ENCODE data around the gene NPLOC4. TPM values are rescaled to one million over a fixed set of nuclear protein-coding genes. Genes with fewer than 3 reads are reported as not detected.

NPLOC4 gene
- total RNA-seq, 1 donor from 2014 or later = 87.5 TPM

DNA sequence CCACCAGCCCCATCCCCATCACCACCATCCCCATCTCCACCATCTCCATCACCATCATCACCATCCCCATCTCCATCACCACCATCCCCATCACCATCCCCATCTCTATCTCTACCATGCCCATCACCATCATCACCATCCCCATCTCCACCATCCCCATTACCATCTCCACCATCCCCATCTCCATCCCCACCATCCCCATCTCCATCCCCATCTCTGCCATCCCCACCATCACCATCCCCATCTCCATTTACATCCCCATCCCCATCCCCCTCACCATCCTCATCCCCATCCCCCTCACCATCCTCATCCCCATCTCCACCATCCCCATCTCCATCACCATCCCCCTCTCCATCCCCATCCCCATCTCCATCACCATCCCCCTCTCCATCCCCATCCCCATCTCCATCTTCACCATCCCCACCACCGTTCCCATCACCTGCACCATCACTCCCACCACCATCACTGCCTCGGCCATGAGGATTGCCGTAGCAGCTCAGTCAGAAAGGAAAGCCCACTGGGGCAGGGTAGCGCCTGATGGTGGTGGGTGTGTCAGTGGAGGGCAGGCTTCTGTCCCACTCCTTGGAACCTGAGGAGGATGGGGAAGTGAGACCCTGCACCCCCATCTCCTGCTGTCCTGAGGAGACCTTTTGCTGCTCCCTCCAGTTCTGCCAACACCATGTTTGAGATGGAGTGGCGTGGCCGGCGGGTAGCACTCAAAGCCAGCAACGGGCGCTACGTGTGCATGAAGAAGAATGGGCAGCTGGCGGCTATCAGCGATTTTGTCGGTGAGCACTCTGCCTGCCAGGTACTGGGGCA is 101.2 kb downstream of the NPLOC4 start:
- TF ChIP-seq, protein P1, sequence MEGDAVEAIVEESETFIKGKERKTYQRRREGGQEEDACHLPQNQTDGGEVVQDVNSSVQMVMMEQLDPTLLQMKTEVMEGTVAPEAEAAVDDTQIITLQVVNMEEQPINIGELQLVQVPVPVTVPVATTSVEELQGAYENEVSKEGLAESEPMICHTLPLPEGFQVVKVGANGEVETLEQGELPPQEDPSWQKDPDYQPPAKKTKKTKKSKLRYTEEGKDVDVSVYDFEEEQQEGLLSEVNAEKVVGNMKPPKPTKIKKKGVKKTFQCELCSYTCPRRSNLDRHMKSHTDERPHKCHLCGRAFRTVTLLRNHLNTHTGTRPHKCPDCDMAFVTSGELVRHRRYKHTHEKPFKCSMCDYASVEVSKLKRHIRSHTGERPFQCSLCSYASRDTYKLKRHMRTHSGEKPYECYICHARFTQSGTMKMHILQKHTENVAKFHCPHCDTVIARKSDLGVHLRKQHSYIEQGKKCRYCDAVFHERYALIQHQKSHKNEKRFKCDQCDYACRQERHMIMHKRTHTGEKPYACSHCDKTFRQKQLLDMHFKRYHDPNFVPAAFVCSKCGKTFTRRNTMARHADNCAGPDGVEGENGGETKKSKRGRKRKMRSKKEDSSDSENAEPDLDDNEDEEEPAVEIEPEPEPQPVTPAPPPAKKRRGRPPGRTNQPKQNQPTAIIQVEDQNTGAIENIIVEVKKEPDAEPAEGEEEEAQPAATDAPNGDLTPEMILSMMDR (IDR thresholded peaks at IDR 0.05; ENCODE audit: borderline replicate concordance) = no peak
- Histone ChIP-seq H3K27me3 (ENCODE audit: low read depth) (peaks cover 53% of the 10 kb centered on the region), H3K27ac (replicated peaks) (no peak overlapping the region), H3K9me3 (replicated peaks) (no peaks in the 10 kb centered on the region), H3K4me3 (no peak overlapping the region), H3K4me1 (peaks cover 19% of the 10 kb centered on the region), H3K36me3 (peaks cover 28% of the 10 kb centered on the region)
- no peak for DNase-seq
- intact Hi-C loops (cut with micrococcal nuclease) = no loop called here

DNA sequence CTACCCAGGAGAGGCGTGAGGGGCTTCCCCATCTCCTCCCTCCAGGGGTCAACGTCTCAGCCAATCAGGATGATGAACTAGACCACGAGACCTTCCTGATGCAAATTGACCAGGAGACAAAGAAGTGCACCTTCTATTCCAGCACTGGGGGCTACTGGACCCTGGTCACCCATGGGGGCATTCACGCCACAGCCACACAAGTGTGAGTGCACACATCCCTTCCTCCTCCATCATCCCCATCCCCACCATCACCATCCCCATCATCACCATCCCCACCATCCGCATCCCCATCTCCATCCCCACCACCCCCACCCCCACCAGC is 101.9 kb downstream of the NPLOC4 start:
- no peak overlapping the region for H3K27ac ChIP-seq (replicated peaks)
- no peaks in the 10 kb centered on the region for H3K9me3 ChIP-seq (replicated peaks)
- H3K36me3 ChIP-seq = peaks cover 20% of the 10 kb centered on the region
- no peak for DNase-seq
- H3K27me3 ChIP-seq (ENCODE audit: low read depth) = peaks cover 58% of the 10 kb centered on the region
- peaks cover 19% of the 10 kb centered on the region for H3K4me1 ChIP-seq
- no peak overlapping the region for H3K4me3 ChIP-seq
- intact Hi-C loops (cut with micrococcal nuclease) = no loop called here
- TF ChIP-seq, protein P1 (IDR thresholded peaks at IDR 0.05; ENCODE audit: borderline replicate concordance) = no peak

DNA sequence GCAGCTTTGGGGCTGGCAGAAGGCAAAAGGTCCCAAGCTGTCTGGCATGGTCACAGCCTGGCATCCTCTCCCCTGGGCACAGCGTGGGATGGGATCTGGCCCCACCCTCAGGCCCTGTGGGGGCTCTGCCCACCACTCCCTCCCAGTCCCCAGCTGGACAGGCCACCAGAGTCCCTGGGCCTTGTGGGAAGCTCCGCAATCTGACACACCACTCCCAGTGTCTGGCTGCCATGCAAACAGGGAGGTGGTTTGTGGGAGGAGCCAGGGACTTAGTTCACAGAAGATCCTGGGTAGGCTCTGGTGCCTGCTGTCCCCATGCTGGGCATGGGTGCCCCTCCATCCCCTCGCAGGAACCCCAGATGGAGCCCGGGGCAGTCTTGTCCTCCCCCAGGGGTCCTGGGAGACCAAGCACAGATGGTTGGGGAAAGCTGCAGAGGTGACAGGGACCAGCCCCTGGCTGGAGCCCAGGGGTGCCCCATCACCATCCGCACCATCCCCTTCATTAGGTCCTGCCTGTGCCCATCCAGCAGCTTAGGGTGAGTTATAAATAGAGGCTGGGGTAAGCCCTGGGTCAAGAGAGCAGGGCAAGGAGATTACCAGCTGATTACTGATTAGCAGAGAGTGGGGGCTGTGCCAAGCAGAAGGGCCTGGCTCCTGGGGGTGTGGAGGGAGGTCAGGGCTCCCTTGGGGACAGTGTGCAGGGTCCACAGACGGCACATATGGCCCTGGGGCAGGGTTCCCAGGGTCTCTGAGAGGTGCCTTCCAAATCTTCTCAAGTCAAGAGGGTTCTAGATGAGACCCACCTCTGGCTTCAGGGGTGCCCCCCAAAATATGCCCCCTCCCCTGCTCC is 102.5 kb downstream of the NPLOC4 start:
- intact Hi-C loops (cut with micrococcal nuclease) = no loop called here
- peaks cover 19% of the 10 kb centered on the region for H3K4me1 ChIP-seq
- no peak for DNase-seq
- H3K9me3 ChIP-seq (replicated peaks) = no peaks in the 10 kb centered on the region
- peaks cover 15% of the 10 kb centered on the region for H3K36me3 ChIP-seq
- H3K27me3 ChIP-seq (ENCODE audit: low read depth) = peaks cover 64% of the 10 kb centered on the region
- no peak overlapping the region for H3K27ac ChIP-seq (replicated peaks)
- no peak overlapping the region for H3K4me3 ChIP-seq
- TF ChIP-seq, protein P1 (IDR thresholded peaks at IDR 0.05; ENCODE audit: borderline replicate concordance) = no peak

DNA sequence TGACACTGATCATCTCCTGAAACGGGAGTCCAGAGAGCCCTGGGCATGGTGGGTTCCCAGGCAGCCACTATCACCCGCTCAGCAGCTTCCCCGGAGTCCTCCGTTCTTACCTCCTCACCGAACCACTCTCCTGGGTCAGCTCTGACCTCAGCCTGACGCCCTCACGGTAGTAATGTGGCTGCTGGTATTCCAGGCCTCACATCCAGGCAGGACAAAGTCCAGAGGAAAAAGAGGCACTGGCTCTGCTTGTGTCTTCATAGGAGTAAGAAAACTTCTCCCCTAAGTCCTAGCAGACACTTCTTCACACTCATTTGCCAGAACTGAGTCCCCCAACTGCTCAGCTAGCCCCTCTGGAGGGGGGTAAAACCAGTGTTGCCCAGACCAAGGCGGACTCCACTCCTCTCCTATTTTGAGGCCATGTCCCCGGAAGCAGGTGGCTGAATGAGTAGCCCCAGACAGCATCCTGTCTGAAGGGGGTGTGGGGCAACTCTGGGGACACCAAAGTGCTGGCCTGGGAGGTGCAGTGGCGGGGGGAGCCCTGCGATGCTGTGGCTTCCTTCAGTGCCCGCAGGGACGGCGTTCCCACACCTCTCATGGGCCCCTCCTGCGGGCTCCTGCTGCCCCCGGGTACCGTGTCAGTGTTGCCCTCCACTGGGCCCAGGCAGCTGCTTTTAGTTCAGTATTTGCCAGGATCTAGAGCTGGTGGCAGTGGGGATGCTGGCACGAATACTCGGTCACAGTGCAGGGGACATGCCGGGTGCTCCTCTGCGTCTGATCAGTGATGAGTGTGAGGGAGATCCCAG is 103.4 kb downstream of the NPLOC4 start:
- H3K4me3 ChIP-seq = no peak overlapping the region
- no peak for DNase-seq
- H3K4me1 ChIP-seq = peaks cover 19% of the 10 kb centered on the region
- no peak overlapping the region for H3K27ac ChIP-seq (replicated peaks)
- TF ChIP-seq, protein P1 (IDR thresholded peaks at IDR 0.05; ENCODE audit: borderline replicate concordance) = no peak
- peaks cover 72% of the 10 kb centered on the region for H3K27me3 ChIP-seq (ENCODE audit: low read depth)
- intact Hi-C loops (cut with micrococcal nuclease) = no loop called here
- H3K36me3 ChIP-seq = peaks cover 7% of the 10 kb centered on the region
- no peaks in the 10 kb centered on the region for H3K9me3 ChIP-seq (replicated peaks)
